Esophagus (tissue), 2 donors: ENCODE measurements around the gene CLP1. TPM values are rescaled to one million over a fixed set of nuclear protein-coding genes. Genes with fewer than 3 reads are reported as not detected.
A peak's percentile ranks its signal among the peaks of the same experiment; 100 is the strongest.

ENCODE experiments used
- H3K27ac ChIP-seq, 2 donors: one replicate each; pipeline ENCODE4 v1.5.1; 2013; ENCODE audit warnings: low read depth in 2 of 2, mild to moderate bottlenecking in 2 of 2, inconsistent platforms in 1 of 2, low read length in 1 of 2, moderate library complexity in 1 of 2
- H3K27me3 ChIP-seq, 2 donors: one replicate each; pipeline ENCODE4 v1.6.1; 2013; ENCODE audit warnings: low read length in 2 of 2, control low read depth in 1 of 2, mild to moderate bottlenecking in 1 of 2; ENCODE audit not compliant: insufficient read depth in 2 of 2, control insufficient read depth in 1 of 2
- H3K36me3 ChIP-seq, 2 donors: one replicate each; pipeline ENCODE4 v1.6.1; 2013; ENCODE audit warnings: low read length in 1 of 2; ENCODE audit not compliant: control insufficient read depth in 2 of 2, insufficient read depth in 2 of 2
- H3K4me1 ChIP-seq, 2 donors: one replicate each; pipeline ENCODE4 v1.6.1; 2013; ENCODE audit warnings: low read length in 1 of 2; ENCODE audit not compliant: control insufficient read depth in 2 of 2, insufficient read depth in 2 of 2
- H3K4me3 ChIP-seq, 2 donors: one replicate each; pipeline ENCODE4 v1.5.1; 2013; ENCODE audit warnings: low read length in 2 of 2, mild to moderate bottlenecking in 2 of 2, low read depth in 1 of 2, moderate library complexity in 1 of 2
- H3K9me3 ChIP-seq, 2 donors: one replicate each; pipeline ENCODE4 v1.6.1; 2013; ENCODE audit warnings: mild to moderate bottlenecking in 2 of 2, low read depth in 1 of 2, low read length in 1 of 2, moderate library complexity in 1 of 2; ENCODE audit not compliant: control insufficient read depth in 2 of 2, insufficient read depth in 1 of 2
- WGBS, 2 donors: extraction: QIAGEN DNeasy Blood & Tissue Kit; methylation state at CpG; one replicate each; pipeline ENCODE4 v1.1.7; 2013; 5-methylcytosine and 5-hydroxymethylcytosine counted together
- polyA plus RNA-seq, 2 donors: library from polyadenylated mRNA; stranded (reverse); fragments of 200-250 nt; gene quantifications; one replicate each; pipeline ENCODE4 v1.2.3, GENCODE V29; 2013
- donor health status: healthy with polysubstance abuse.
- donor health status: Bipolar disorder and iron deficiency.

Gene CLP1
- polyA plus RNA-seq, 2 donors: 4.4 to 11.4 TPM

DNA sequence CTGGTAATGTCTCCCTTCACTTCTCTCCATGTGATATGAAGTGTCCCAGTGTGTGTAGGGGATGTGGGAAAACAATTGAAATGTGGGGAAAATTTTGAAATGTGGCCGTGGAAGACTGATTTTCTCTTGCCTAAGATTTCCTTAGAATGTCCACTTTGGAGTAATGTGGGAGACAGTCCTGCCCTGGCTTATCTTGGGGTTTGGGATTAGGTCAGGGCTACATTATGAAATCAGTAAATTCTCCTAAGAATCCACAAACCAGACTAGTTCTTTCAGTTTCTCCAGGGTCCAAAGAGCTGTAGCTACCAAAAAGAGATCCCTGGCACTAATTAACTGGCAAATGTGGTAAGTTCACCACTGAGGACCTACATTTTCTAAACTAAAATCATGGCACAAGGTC is 30.7 kb upstream of the CLP1 start:
- WGBS, 2 donors: 89 to 92% methylated on average over 1 of the region's 1 CpG
- Histone ChIP-seq H3K4me3 (no peak overlapping the region), H3K27ac (no peak overlapping the region), H3K9me3 (no peaks in the 10 kb centered on the region), H3K4me1 (peaks cover 0 to 2% of the 10 kb centered on the region in 2 donors), H3K27me3 (no peaks in the 10 kb centered on the region), H3K36me3 (no peaks in the 10 kb centered on the region)

DNA sequence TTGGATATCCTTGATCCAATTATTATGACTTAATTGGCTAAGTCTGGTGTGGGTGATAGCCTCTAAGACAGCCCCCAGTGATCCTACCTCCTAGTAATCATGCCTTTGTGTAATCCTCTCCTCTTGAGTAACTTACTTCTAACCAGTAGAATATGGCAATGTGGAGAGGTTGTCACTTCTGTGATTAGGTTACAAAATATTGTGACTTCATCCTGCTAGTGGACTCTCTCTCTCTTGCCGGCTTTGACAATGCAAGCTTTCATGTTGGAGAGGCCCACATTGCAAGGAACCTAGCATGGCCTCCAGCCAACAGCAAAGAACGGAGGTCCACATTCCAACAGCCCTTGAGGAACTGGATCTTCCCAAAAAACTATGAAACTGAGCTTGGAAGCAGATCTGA is 27.4 kb upstream of the CLP1 start:
- Histone ChIP-seq H3K27me3 (no peaks in the 10 kb centered on the region), H3K9me3 (no peaks in the 10 kb centered on the region), H3K27ac (no peak overlapping the region), H3K4me3 (no peak overlapping the region), H3K36me3 (no peaks in the 10 kb centered on the region), H3K4me1 (no peaks in the 10 kb centered on the region)
- WGBS, 2 donors: 64% methylated on average over 2 of the region's 2 CpGs

DNA sequence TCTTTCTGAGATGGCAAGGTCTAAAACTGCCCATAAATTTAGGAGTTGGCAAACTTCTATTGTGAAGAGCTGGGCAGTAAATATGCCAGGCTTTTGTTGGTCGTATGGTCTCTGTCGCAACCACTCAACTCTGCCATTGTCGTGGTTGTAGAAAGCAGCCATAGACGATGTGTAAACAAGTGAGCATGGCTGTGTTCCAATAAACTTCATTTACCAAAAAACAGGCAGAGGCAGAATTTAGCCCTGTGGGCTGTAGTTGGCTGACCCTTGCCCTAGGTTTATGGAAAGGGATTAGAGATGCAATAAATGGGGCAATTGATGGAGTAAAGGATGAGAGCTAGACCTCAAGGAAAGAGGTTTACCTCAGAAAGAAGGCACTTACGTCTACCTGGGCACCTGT is 25.4 kb upstream of the CLP1 start:
- no peaks in the 10 kb centered on the region for H3K4me1 ChIP-seq
- no peak overlapping the region for H3K27ac ChIP-seq
- H3K36me3 ChIP-seq: no peaks in the 10 kb centered on the region
- no peaks in the 10 kb centered on the region for H3K9me3 ChIP-seq
- H3K4me3 ChIP-seq: no peak overlapping the region
- no peaks in the 10 kb centered on the region for H3K27me3 ChIP-seq
- WGBS, 2 donors: 58% methylated on average over 5 of the region's 5 CpGs

GRCh38 chr11:57633394-57634070 is 24.0 kb upstream of the CLP1 start:
- no peak overlapping the region for H3K4me3 ChIP-seq
- H3K9me3 ChIP-seq: no peaks in the 10 kb centered on the region
- H3K36me3 ChIP-seq: no peaks in the 10 kb centered on the region
- H3K27ac ChIP-seq: no peak overlapping the region
- peaks cover 3 to 8% of the 10 kb centered on the region in 2 donors for H3K4me1 ChIP-seq
- WGBS, 2 donors: 73 to 74% methylated on average over 6 of the region's 6 CpGs
- H3K27me3 ChIP-seq: no peaks in the 10 kb centered on the region

- Histone ChIP-seq H3K27ac (no peak overlapping the region), H3K36me3 (no peaks in the 10 kb centered on the region), H3K4me3 (no peak overlapping the region), H3K4me1 (peaks cover 7 to 14% of the 10 kb centered on the region in 2 donors), H3K27me3 (no peaks in the 10 kb centered on the region), H3K9me3 (no peaks in the 10 kb centered on the region)
These were observed 23.3 kb upstream of the CLP1 start for GRCh38 chr11:57634311-57634710.

DNA sequence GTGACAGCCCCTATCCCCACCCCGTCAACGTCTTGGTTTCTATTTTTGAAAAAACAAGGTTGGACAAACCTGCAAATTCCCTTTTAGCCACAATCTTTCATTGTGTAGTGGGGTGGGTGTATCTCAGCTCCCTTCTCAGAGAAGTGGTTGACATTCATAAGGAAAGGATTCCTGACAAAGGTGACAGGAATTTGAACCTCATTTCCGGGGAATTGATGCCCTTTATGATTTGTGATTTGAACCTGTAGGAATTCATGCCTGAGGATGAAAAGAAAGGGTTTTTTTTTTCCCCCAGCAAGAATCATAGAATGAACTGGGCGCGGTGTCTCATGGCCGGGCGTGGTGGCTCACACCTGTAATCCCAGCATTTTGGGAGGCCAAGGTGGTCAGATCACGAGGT is 22.3 kb upstream of the CLP1 start:
- peaks cover 8 to 19% of the 10 kb centered on the region in 2 donors for H3K4me1 ChIP-seq
- H3K27me3 ChIP-seq: no peaks in the 10 kb centered on the region
- no peaks in the 10 kb centered on the region for H3K9me3 ChIP-seq
- WGBS, 2 donors: 81 to 82% methylated on average over 8 of the region's 8 CpGs
- no peak overlapping the region for H3K4me3 ChIP-seq
- no peaks in the 10 kb centered on the region for H3K36me3 ChIP-seq
- H3K27ac ChIP-seq: no peak overlapping the region

DNA sequence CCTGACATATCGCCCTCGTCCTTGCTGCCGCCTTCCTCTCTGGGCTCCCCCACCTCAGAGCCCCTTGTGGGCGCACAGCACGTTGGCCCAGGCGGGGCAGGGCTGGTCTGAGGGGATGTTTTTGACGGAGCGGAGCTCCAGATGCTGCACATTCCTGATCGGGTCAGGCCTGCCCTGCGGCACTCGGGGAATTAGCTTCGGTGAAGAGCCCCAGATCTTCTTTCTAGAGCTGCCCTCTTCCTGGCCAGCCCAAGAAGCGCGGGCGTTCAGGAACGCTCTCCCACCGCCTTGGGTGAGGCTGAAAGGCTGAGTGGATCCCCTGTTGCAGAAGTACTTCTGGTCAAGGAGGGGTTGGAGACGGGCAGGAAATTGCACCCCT is 19.9 kb upstream of the CLP1 start:
- Histone ChIP-seq H3K9me3 (no peaks in the 10 kb centered on the region), H3K4me3 (peak overlapping the region; percentile 57 to 65), H3K27ac (peak overlapping the region; percentile 11 to 19), H3K4me1 (peaks cover 8 to 19% of the 10 kb centered on the region in 2 donors), H3K27me3 (no peaks in the 10 kb centered on the region), H3K36me3 (no peaks in the 10 kb centered on the region)
- WGBS, 2 donors: 23 to 29% methylated on average over 18 of the region's 18 CpGs

GRCh38 chr11:57638005-57638781 is 19.4 kb upstream of the CLP1 start:
- H3K9me3 ChIP-seq: no peaks in the 10 kb centered on the region
- peak overlapping the region; percentile 51 to 52 for H3K27ac ChIP-seq
- 1 to 3% methylated on average over 46 to 47 of the region's 47 CpGs for WGBS, 2 donors
- H3K4me3 ChIP-seq: peak overlapping the region; percentile 57 to 65
- peaks cover 8 to 19% of the 10 kb centered on the region in 2 donors for H3K4me1 ChIP-seq
- no peaks in the 10 kb centered on the region for H3K27me3 ChIP-seq
- H3K36me3 ChIP-seq: no peaks in the 10 kb centered on the region

GRCh38 chr11:57638811-57639320 is 18.7 kb upstream of the CLP1 start:
- no peaks in the 10 kb centered on the region for H3K9me3 ChIP-seq
- no peaks in the 10 kb centered on the region for H3K36me3 ChIP-seq
- no peaks in the 10 kb centered on the region for H3K27me3 ChIP-seq
- H3K4me1 ChIP-seq: peaks cover 8 to 19% of the 10 kb centered on the region in 2 donors
- peak overlapping the region in 1 of 2 donors; percentile 52 for H3K27ac ChIP-seq
- H3K4me3 ChIP-seq: peak overlapping the region; percentile 57 to 65
- 2 to 3% methylated on average over 19 of the region's 19 CpGs for WGBS, 2 donors
